ENCODE results near the gene YIPF4.
"Not testable (repeated sequence)": the region's sequence is repeated elsewhere in the genome, so short reads cannot be mapped to it uniquely, and the experiment has no call there.

YIPF4 gene

GRCh38 chr2:32277674-32278477 lies at the start of gene YIPF4:
Gene YIPF4 (plus strand): TSS chr2:32277904. CDS start chr2:32278156, 252 bp downstream.
- peak; percentile 97 for DNase-seq (ENCODE audit: low spot score)

GRCh38 chr2:32228181-32228580 lies 49.5 kb upstream of the YIPF4 start:
- DNase-seq (ENCODE audit: low spot score): no peak

GRCh38 chr2:32229635-32230034 lies 48.1 kb upstream of the YIPF4 start:
- no peak for DNase-seq (ENCODE audit: low spot score)

- DNase-seq (ENCODE audit: low spot score): no peak
These were observed 45.7 kb upstream of the YIPF4 start for GRCh38 chr2:32231959-32232358.

- no peak for DNase-seq (ENCODE audit: low spot score)
These were observed 42.4 kb upstream of the YIPF4 start for GRCh38 chr2:32235315-32235714.

- no peak for DNase-seq (ENCODE audit: low spot score)
These were observed 40.2 kb upstream of the YIPF4 start for GRCh38 chr2:32237488-32237887.

GRCh38 chr2:32237996-32238395 lies 39.7 kb upstream of the YIPF4 start:
- DNase-seq (ENCODE audit: low spot score): no peak

- no peak for DNase-seq (ENCODE audit: low spot score)
These were observed 35.4 kb upstream of the YIPF4 start for GRCh38 chr2:32242331-32242730.

- no peak for DNase-seq (ENCODE audit: low spot score)
These were observed 30.8 kb upstream of the YIPF4 start for GRCh38 chr2:32246911-32247310.

- no peak for DNase-seq (ENCODE audit: low spot score)
These were observed 29.4 kb upstream of the YIPF4 start for GRCh38 chr2:32248299-32248698.

- DNase-seq (ENCODE audit: low spot score): no peak
These were observed 27.9 kb upstream of the YIPF4 start for GRCh38 chr2:32249731-32250236.

- no peak for DNase-seq (ENCODE audit: low spot score)
These were observed 27.4 kb upstream of the YIPF4 start for GRCh38 chr2:32250290-32250689.

- DNase-seq (ENCODE audit: low spot score): no peak
These were observed 19.5 kb upstream of the YIPF4 start for GRCh38 chr2:32258242-32258641.

GRCh38 chr2:32260376-32260775 lies 17.3 kb upstream of the YIPF4 start:
- DNase-seq (ENCODE audit: low spot score): no peak

GRCh38 chr2:32262105-32262504 lies 15.6 kb upstream of the YIPF4 start:
- DNase-seq (ENCODE audit: low spot score): no peak

GRCh38 chr2:32264422-32265105 lies 13.1 kb upstream of the YIPF4 start, which contains the start of gene NLRC4:
Gene NLRC4 (minus strand): TSS chr2:32264886. CDS start chr2:32256775, 8,111 bp downstream.
- no peak for DNase-seq (ENCODE audit: low spot score)

- no peak for DNase-seq (ENCODE audit: low spot score)
These were observed 6.6 kb upstream of the YIPF4 start for GRCh38 chr2:32271063-32271462.

- no peak for DNase-seq (ENCODE audit: low spot score)
These were observed 5.4 kb upstream of the YIPF4 start for GRCh38 chr2:32272279-32272678.

GRCh38 chr2:32274289-32274688 lies 3.4 kb upstream of the YIPF4 start:
- DNase-seq (ENCODE audit: low spot score): no peak

- DNase-seq (ENCODE audit: low spot score): not testable (repeated sequence)
These were observed 1.9 kb upstream of the YIPF4 start for GRCh38 chr2:32275790-32276189.

- DNase-seq (ENCODE audit: low spot score): no peak
These were observed 386 bp upstream of the YIPF4 start for GRCh38 chr2:32277363-32277673.

- no peak for DNase-seq (ENCODE audit: low spot score)
These were observed 762 bp downstream of the YIPF4 start for GRCh38 chr2:32278478-32278853.

- no peak for DNase-seq (ENCODE audit: low spot score)
These were observed 6.6 kb downstream of the YIPF4 start for GRCh38 chr2:32284321-32284720.
